ENCODE results near the gene GALNT7. TPM values are rescaled to one million over a fixed set of nuclear protein-coding genes. Genes with fewer than 3 reads are reported as not detected.

Gene GALNT7
- polyA plus RNA-seq, 1 donor from 2014 or later: 15.0 TPM

- peaks cover 6% of the 10 kb centered on the region for H3K79me2 ChIP-seq (replicated peaks; ENCODE audit: insufficient read depth, low read length)
Observed at GRCh38 chr4:173240696-173241095, 72.1 kb downstream of the GALNT7 start.

GRCh38 chr4:173242466-173243250, 74.0 kb downstream of the GALNT7 start:
- Histone ChIP-seq H2AFZ (ENCODE audit: low read depth, low read length) (no peak overlapping the region), H3K79me2 (replicated peaks; ENCODE audit: insufficient read depth, low read length) (peaks cover 6% of the 10 kb centered on the region), H3K9me3 (ENCODE audit: low read length) (no peaks in the 10 kb centered on the region), H3K27ac (ENCODE audit: low read length) (no peak overlapping the region), H3K27me3 (ENCODE audit: insufficient read depth, low read depth, low read length) (no peaks in the 10 kb centered on the region), H4K20me1 (ENCODE audit: insufficient read depth) (no peaks in the 10 kb centered on the region), H3K9ac (ENCODE audit: low read length) (no peak overlapping the region), H3K9me2 (ENCODE audit: insufficient read depth, low read length) (no peaks in the 10 kb centered on the region), H3F3A (ENCODE audit: insufficient read depth, low read length, poor library complexity, severe bottlenecking) (no peaks in the 10 kb centered on the region), H3K4me2 (ENCODE audit: low read length) (no peak overlapping the region), H3K36me3 (ENCODE audit: insufficient read depth, low read length) (no peaks in the 10 kb centered on the region), H3K4me3 (ENCODE audit: low read length) (no peak overlapping the region)
- TF ChIP-seq RAD21 (conservative IDR thresholded peaks at IDR 0.05): no peak
- TF ChIP-seq TAF1 (IDR thresholded peaks at IDR 0.05; ENCODE audit: low read depth): no peak
- no peak for TF ChIP-seq MXI1 (conservative IDR thresholded peaks at IDR 0.05; ENCODE audit: poor library complexity, severe bottlenecking)
- TF ChIP-seq EZH2 (IDR thresholded peaks at IDR 0.05; ENCODE audit: borderline replicate concordance, insufficient read depth, low read length, poor library complexity, severe bottlenecking): no peak
- TF ChIP-seq EP300 (conservative IDR thresholded peaks at IDR 0.05; ENCODE audit: poor library complexity, severe bottlenecking): no peak
- no peak for TF ChIP-seq SMC3 (conservative IDR thresholded peaks at IDR 0.05; ENCODE audit: poor library complexity)

More at GRCh38 chr4:173240696-173241095, 72.1 kb downstream of the GALNT7 start:
- Histone ChIP-seq H3K27ac (ENCODE audit: low read length) (no peak overlapping the region), H3K4me3 (ENCODE audit: low read length) (no peak overlapping the region), H3K9ac (ENCODE audit: low read length) (no peak overlapping the region), H2AFZ (ENCODE audit: low read depth, low read length) (no peak overlapping the region), H4K20me1 (ENCODE audit: insufficient read depth) (no peaks in the 10 kb centered on the region), H3K36me3 (ENCODE audit: insufficient read depth, low read length) (no peaks in the 10 kb centered on the region), H3K9me3 (ENCODE audit: low read length) (no peaks in the 10 kb centered on the region), H3F3A (ENCODE audit: insufficient read depth, low read length, poor library complexity, severe bottlenecking) (no peaks in the 10 kb centered on the region), H3K9me2 (ENCODE audit: insufficient read depth, low read length) (no peaks in the 10 kb centered on the region), H3K4me2 (ENCODE audit: low read length) (no peak overlapping the region), H3K27me3 (ENCODE audit: insufficient read depth, low read depth, low read length) (no peaks in the 10 kb centered on the region)
- no peak for TF ChIP-seq RAD21 (conservative IDR thresholded peaks at IDR 0.05)
- no peak for TF ChIP-seq TAF1 (IDR thresholded peaks at IDR 0.05; ENCODE audit: low read depth)
- TF ChIP-seq EZH2 (IDR thresholded peaks at IDR 0.05; ENCODE audit: borderline replicate concordance, insufficient read depth, low read length, poor library complexity, severe bottlenecking): no peak
- no peak for TF ChIP-seq POLR2AphosphoS5 (IDR thresholded peaks at IDR 0.05)
- TF ChIP-seq SMC3 (conservative IDR thresholded peaks at IDR 0.05; ENCODE audit: poor library complexity): no peak
- TF ChIP-seq REST (IDR thresholded peaks at IDR 0.05; ENCODE audit: borderline replicate concordance): no peak
- no peak for TF ChIP-seq EP300 (conservative IDR thresholded peaks at IDR 0.05; ENCODE audit: poor library complexity, severe bottlenecking)
- TF ChIP-seq CTCF (IDR thresholded peaks at IDR 0.05; ENCODE audit: poor library complexity, severe bottlenecking): no peak
- TF ChIP-seq MXI1 (conservative IDR thresholded peaks at IDR 0.05; ENCODE audit: poor library complexity, severe bottlenecking): no peak

Measured in neural cell (in vitro differentiated cells).